ENCODE results near the gene OR7A17. TPM values are rescaled to one million over a fixed set of nuclear protein-coding genes. Genes with fewer than 3 reads are reported as not detected.

OR7A17 gene
- total RNA-seq (2016; rRNA removed; fragmentation: Illumina TruSeq; extraction: Trizol) = not detected in 2 replicates
- not detected in 2 replicates for total RNA-seq (2016; cell fraction: cytosol; rRNA removed; fragmentation: Illumina TruSeq; extraction: Trizol; ENCODE audit: low read depth)
- not detected in 2 replicates for total RNA-seq (2016; cell fraction: insoluble cytoplasmic fraction; rRNA removed; fragmentation: Illumina TruSeq; extraction: Trizol)
- total RNA-seq (2016; cell fraction: membrane; rRNA removed; fragmentation: Illumina TruSeq; extraction: Trizol) = not detected in 2 replicates
- not detected in 2 replicates for total RNA-seq (2016; cell fraction: nucleus; rRNA removed; fragmentation: Illumina TruSeq; extraction: Trizol)
- not detected in 2 replicates for polyA plus RNA-seq (2011; rRNA removed)
- polyA plus RNA-seq (2011; cell fraction: cytosol; rRNA removed) = not detected in 2 replicates
- polyA plus RNA-seq (2011; cell fraction: nucleus; rRNA removed) = not detected in 2 replicates
- polyA plus RNA-seq (2012) = not detected in 2 replicates
- polyA plus RNA-seq (2016; cell fraction: cytosol; fragmentation: Illumina TruSeq; extraction: Trizol; ENCODE audit: low read depth) = not detected in 2 replicates
- not detected in 2 replicates for polyA plus RNA-seq (2016; cell fraction: insoluble cytoplasmic fraction; fragmentation: Illumina TruSeq; extraction: Trizol; ENCODE audit: low read depth)
- polyA plus RNA-seq (2016; cell fraction: membrane; fragmentation: Illumina TruSeq; extraction: Trizol; ENCODE audit: low read depth) = not detected in 2 replicates
- not detected in 2 replicates for polyA plus RNA-seq (2016; cell fraction: nucleus; fragmentation: Illumina TruSeq; extraction: Trizol; ENCODE audit: insufficient read depth, low read depth)
- not detected in 2 replicates for polyA minus RNA-seq (2011; rRNA and poly(A)+ RNA removed; ENCODE audit: low replicate concordance)
- polyA minus RNA-seq (2011; cell fraction: cytosol; rRNA and poly(A)+ RNA removed) = not detected in 2 replicates
- not detected in 2 replicates for polyA minus RNA-seq (2011; cell fraction: nucleus; rRNA and poly(A)+ RNA removed)
- Bru-seq, nascent RNA = not detected
- not detected for BruChase-seq, experiment 1, labeled RNA remaining after a 6-hour chase
- not detected for BruChase-seq, experiment 2, labeled RNA remaining after a 2-hour chase
- long read RNA-seq, experiment 1 = 0 reads
- long read RNA-seq, experiment 2 = 0 reads

- intact Hi-C loops (cut with micrococcal nuclease; ENCODE audit: unreplicated experiment) = no loop called here
- TF ChIP-seq EEA1 (CRISPR knock-in tag; IDR thresholded peaks at IDR 0.05; ENCODE audit: borderline replicate concordance) = no peak
- Histone ChIP-seq H3K36me3 (replicated peaks in 1 of 2; ENCODE audit: control insufficient read depth in 1 of 2, insufficient read depth in 2 of 2, low read length in 2 of 2) (no peaks in the 10 kb centered on the region), H3K9ac (ENCODE audit: insufficient read depth, low read depth, low read length) (no peak within 1 kb of the TSS), H3K4me3 (replicated peaks in 1 of 3; ENCODE audit: insufficient read depth in 1 of 3, low read depth in 2 of 3, low read length in 3 of 3) (no peak within 1 kb of the TSS), H3K9me3 (ENCODE audit: low read length) (no peaks in the 10 kb centered on the region), H3K4me1 (ENCODE audit: insufficient read depth, low read length) (no peaks in the 10 kb centered on the region), H4K20me1 (ENCODE audit: insufficient read depth, low read length) (no peaks in the 10 kb centered on the region), H3K27me3 (ENCODE audit: control insufficient read depth in 1 of 2, insufficient read depth in 2 of 2, low read length in 2 of 2) (no peaks in the 10 kb centered on the region), H3K4me2 (ENCODE audit: low read depth, low read length) (no peak within 1 kb of the TSS), H2AFZ (ENCODE audit: low read length) (no peak within 1 kb of the TSS), H3K79me2 (ENCODE audit: insufficient read depth, low read length) (no peaks in the 10 kb centered on the region), H3K27ac (ENCODE audit: extremely low read length, insufficient read depth, low read length) (no peak within 1 kb of the TSS)
- DNase-seq (ENCODE audit: low spot score) (no peak), ATAC-seq (no peak), FAIRE-seq (no peak)
- 2% methylated on average over 4 of the region's 4 CpGs for WGBS (ENCODE audit: low lambda C conversion rate)
- ChIA-PET CTCF (ENCODE audit: low intra/inter-chr PET ratio, low total read pairs) (no interaction called here), POLR2A (no interaction called here)
- in situ Hi-C loops (cut with HindIII; ENCODE audit: extremely low pct_ligation_motif_present, low pct_unique_long_range_greater_than_20kb) = no loop called here
- no TSS peak for BruUV-seq (replicated peaks)
These were observed at the start of gene OR7A17 for GRCh38 chr19:14886032-14886431. Gene OR7A17, minus strand, starts transcription at chr19:14886132. Its CDS starts 4,777 bp downstream, at chr19:14881355.

- intact Hi-C loops (cut with micrococcal nuclease; ENCODE audit: unreplicated experiment) = no loop called here
- in situ Hi-C loops (cut with HindIII; ENCODE audit: extremely low pct_ligation_motif_present, low pct_unique_long_range_greater_than_20kb) = no loop called here
- FAIRE-seq (no peak), ATAC-seq (no peak), DNase-seq (ENCODE audit: low spot score) (no peak)
- Histone ChIP-seq H3K27ac (ENCODE audit: extremely low read length, insufficient read depth, low read length) (no peak overlapping the region), H3K4me2 (ENCODE audit: low read depth, low read length) (no peak overlapping the region), H3K27me3 (ENCODE audit: control insufficient read depth in 1 of 2, insufficient read depth in 2 of 2, low read length in 2 of 2) (no peaks in the 10 kb centered on the region), H3K36me3 (replicated peaks in 1 of 2; ENCODE audit: control insufficient read depth in 1 of 2, insufficient read depth in 2 of 2, low read length in 2 of 2) (no peaks in the 10 kb centered on the region), H3K4me3 (replicated peaks in 1 of 3; ENCODE audit: insufficient read depth in 1 of 3, low read depth in 2 of 3, low read length in 3 of 3) (no peak overlapping the region), H2AFZ (ENCODE audit: low read length) (no peak overlapping the region), H3K9me3 (ENCODE audit: low read length) (no peaks in the 10 kb centered on the region), H3K79me2 (ENCODE audit: insufficient read depth, low read length) (no peaks in the 10 kb centered on the region), H3K4me1 (ENCODE audit: insufficient read depth, low read length) (no peaks in the 10 kb centered on the region), H3K9ac (ENCODE audit: insufficient read depth, low read depth, low read length) (no peak overlapping the region), H4K20me1 (ENCODE audit: insufficient read depth, low read length) (no peaks in the 10 kb centered on the region)
- no peak for TF ChIP-seq STAG1 (CRISPR knock-in tag; IDR thresholded peaks at IDR 0.05)
- TF ChIP-seq IKZF5 (CRISPR knock-in tag; IDR thresholded peaks at IDR 0.05) = no peak
- TF ChIP-seq ZFAT (CRISPR knock-in tag; conservative IDR thresholded peaks at IDR 0.05) = no peak
- TF ChIP-seq GFI1 (CRISPR knock-in tag; IDR thresholded peaks at IDR 0.05; ENCODE audit: borderline replicate concordance) = no peak
- no peak for TF ChIP-seq MTA1 (CRISPR knock-in tag; IDR thresholded peaks at IDR 0.05; ENCODE audit: borderline replicate concordance)
- no peak for TF ChIP-seq ZNF251 (CRISPR knock-in tag; IDR thresholded peaks at IDR 0.05)
- no peak for TF ChIP-seq RXRA (CRISPR knock-in tag; IDR thresholded peaks at IDR 0.05)
- no peak for TF ChIP-seq AHR (CRISPR knock-in tag; IDR thresholded peaks at IDR 0.05)
- no peak for TF ChIP-seq ZNF564 (CRISPR knock-in tag; IDR thresholded peaks at IDR 0.05)
- TF ChIP-seq HMG20A (CRISPR knock-in tag; IDR thresholded peaks at IDR 0.05; ENCODE audit: borderline replicate concordance) = no peak
- TF ChIP-seq DRAP1 (CRISPR knock-in tag; IDR thresholded peaks at IDR 0.05) = no peak
- POLR2A ChIA-PET = no interaction called here
- CTCF ChIA-PET (ENCODE audit: low intra/inter-chr PET ratio, low total read pairs) = no interaction called here
- 0% methylated on average over 1 of the region's 1 CpG for WGBS (ENCODE audit: low lambda C conversion rate)
- BruUV-seq (replicated peaks) = no TSS peak
These were observed 47.6 kb upstream of the OR7A17 start for GRCh38 chr19:14933506-14933905.
